NCI-H510A treated with DMSO at 0.1 percent for 48 hours (cell line): ENCODE data around the gene SORCS2.
"Not testable (repeated sequence)": the region's sequence is repeated elsewhere in the genome, so short reads cannot be mapped to it uniquely, and the experiment has no call there.

Experiments
- DNase-seq: peaks from one replicate; lab custom pipeline; 2025; lab: John Stamatoyannopoulos, UW

The SORCS2 gene

GRCh38 chr4:7200801-7201200 is 8.5 kb downstream of the SORCS2 start:
- no peak for DNase-seq

GRCh38 chr4:7201420-7202305 is 9.3 kb downstream of the SORCS2 start:
- DNase-seq = no peak

- no peak for DNase-seq
Observed at GRCh38 chr4:7202411-7202810, 10.1 kb downstream of the SORCS2 start.

GRCh38 chr4:7204656-7205387 is 12.5 kb downstream of the SORCS2 start:
- no peak for DNase-seq

GRCh38 chr4:7206385-7206784 is 14.0 kb downstream of the SORCS2 start:
- no peak for DNase-seq

GRCh38 chr4:7206911-7207567 is 14.7 kb downstream of the SORCS2 start:
- no peak for DNase-seq

- no peak for DNase-seq
Observed at GRCh38 chr4:7207628-7208231, 15.4 kb downstream of the SORCS2 start.

- no peak for DNase-seq
Observed at GRCh38 chr4:7208509-7209451, 16.4 kb downstream of the SORCS2 start.

- no peak for DNase-seq
Observed at GRCh38 chr4:7209699-7210098, 17.4 kb downstream of the SORCS2 start.

GRCh38 chr4:7210824-7211223 is 18.5 kb downstream of the SORCS2 start:
- no peak for DNase-seq

GRCh38 chr4:7212101-7212674 is 19.9 kb downstream of the SORCS2 start:
- no peak for DNase-seq

GRCh38 chr4:7212921-7213320 is 20.6 kb downstream of the SORCS2 start:
- no peak for DNase-seq

- DNase-seq = no peak
Observed at GRCh38 chr4:7213807-7214206, 21.5 kb downstream of the SORCS2 start.

GRCh38 chr4:7214359-7214758 is 22.0 kb downstream of the SORCS2 start:
- no peak for DNase-seq

GRCh38 chr4:7215187-7215586 is 22.8 kb downstream of the SORCS2 start:
- DNase-seq = not testable (repeated sequence)

- DNase-seq = no peak
Observed at GRCh38 chr4:7217039-7217438, 24.7 kb downstream of the SORCS2 start.

GRCh38 chr4:7217474-7218321 is 25.4 kb downstream of the SORCS2 start:
- DNase-seq = no peak

- DNase-seq = no peak
Observed at GRCh38 chr4:7218686-7219085, 26.3 kb downstream of the SORCS2 start.

GRCh38 chr4:7222521-7222920 is 30.2 kb downstream of the SORCS2 start:
- DNase-seq = no peak

GRCh38 chr4:7223541-7223940 is 31.2 kb downstream of the SORCS2 start:
- no peak for DNase-seq
